Measurements from ENCODE around the gene YBEY.

- TF ChIP-seq CTCF (IDR thresholded peaks at IDR 0.05) (no peak), POLR2AphosphoS5 (IDR thresholded peaks at IDR 0.05) (no peak), EP300 (IDR thresholded peaks at IDR 0.05) (no peak), POLR2A (IDR thresholded peaks at IDR 0.05) (no peak)
Measured at GRCh38 chr21:46316708-46317324, 30.7 kb downstream of the YBEY start.
